A549 (cell line): ENCODE results near the gene PSPH. TPM values are rescaled to one million over a fixed set of nuclear protein-coding genes. Genes with fewer than 3 reads are reported as not detected.
"Not testable (repeated sequence)": the region's sequence is repeated elsewhere in the genome, so short reads cannot be mapped to it uniquely, and the experiment has no call there.

Experiments
- ATAC-seq, 2 experiments: fragments of 200-7000 bp in 1 of 2; fragments of >200 bp in 1 of 2; cut with Nextera tagmentation in 1 of 2; cut with Tn5 transposase in 1 of 2; 3 replicates each; pipeline versions ENCODE4 v1.8.0 to v1.9.1; 2018 to 2020; ENCODE audit warnings: mild to moderate bottlenecking in 1 of 2, moderate library complexity in 1 of 2
- CTCF ChIA-PET: fragments of 300-600 bp; sonication (Branson Sonifier 250); formaldehyde crosslinking; extraction: SDS; loops from one replicate; lab custom pipeline; 2021; ENCODE audit warnings: antibody characterized with exemption, inconsistent platforms; lab: Yijun Ruan, JAX
- POLR2A ChIA-PET: fragments of 350-600 bp; formaldehyde crosslinking; extraction: SDS; loops from one replicate; lab custom pipeline; 2021; ENCODE audit warnings: antibody characterized with exemption, inconsistent platforms; lab: Yijun Ruan, JAX
- DNase-seq, 2 experiments: peaks; one replicate each; pipeline versions ENCODE4 v3.0.0 to v3.0.0-alpha.2; 2011 to 2016; ENCODE audit warnings: low read depth in 1 of 2, low spot score in 1 of 2
- FAIRE-seq: peaks from 2 replicates; lab custom pipeline; 2011; peaks lifted over from hg19 to GRCh38; lab: Jason Lieb, UNC
- H3K27ac ChIP-seq, 2 experiments: fragments of >200 bp; sonication (Bioruptor Twin); formaldehyde crosslinking; 3 replicates each; pipeline ENCODE4 v1.5.1; 2016 to 2017
- H3K4me1 ChIP-seq: fragments of >200 bp; sonication (Bioruptor Twin); formaldehyde crosslinking; 3 replicates; pipeline ENCODE4 v1.6.1; 2016
- H3K4me2 ChIP-seq: fragments of >200 bp; sonication (Bioruptor Twin); formaldehyde crosslinking; 3 replicates; pipeline ENCODE4 v1.6.1; 2016
- H3K4me3 ChIP-seq: fragments of >200 bp; sonication (Bioruptor Twin); formaldehyde crosslinking; 3 replicates; pipeline ENCODE4 v1.5.1; 2016
- H3K9me3 ChIP-seq: fragments of >200 bp; sonication (Bioruptor Twin); formaldehyde crosslinking; 3 replicates; pipeline ENCODE4 v1.6.1; 2016
- CEBPB ChIP-seq, 2 experiments: fragments of >200 bp in 1 of 2; sonication (Bioruptor Twin) in 1 of 2; formaldehyde crosslinking in 1 of 2; IDR thresholded peaks; 2 replicates each; pipeline ENCODE4 v1.6.1; 2012 to 2016
- CTCF ChIP-seq: fragments of >200 bp; sonication (Bioruptor Twin); formaldehyde crosslinking; IDR thresholded peaks from 3 replicates; pipeline ENCODE4 v1.5.1; 2016
- E2F6 ChIP-seq: IDR thresholded peaks from 2 replicates; pipeline ENCODE4 v1.6.1; 2012; ENCODE audit warnings: low read depth, borderline replicate concordance
- EHF ChIP-seq: fragments of 250-450 bp; sonication (Bioruptor Pico); IDR thresholded peaks from 2 replicates; pipeline ENCODE4 v1.5.0; 2020; ENCODE audit warnings: mild to moderate bottlenecking
- EHMT2 ChIP-seq: fragments of 200-600 bp; sonication (generic); IDR thresholded peaks from 2 replicates; pipeline ENCODE4 v1.6.1; 2016; ENCODE audit warnings: antibody characterized with exemption, low read depth, mild to moderate bottlenecking, moderate library complexity
- ELK1 ChIP-seq: fragments of 150-350 bp; IDR thresholded peaks from 2 replicates; pipeline ENCODE4 v1.6.1; 2014; ENCODE audit warnings: low read depth, mild to moderate bottlenecking, low read length
- EP300 ChIP-seq, 2 experiments: fragments of >200 bp; sonication (Bioruptor Twin); formaldehyde crosslinking; IDR thresholded peaks; 2 replicates in 1 of 2; 3 replicates in 1 of 2; pipeline ENCODE4 v1.6.1; 2016 to 2017
- FOSB ChIP-seq: fragments of 250-450 bp; sonication (Bioruptor Pico); IDR thresholded peaks from 2 replicates; pipeline ENCODE4 v1.5.0; 2020; ENCODE audit warnings: mild to moderate bottlenecking, moderate library complexity
- GATA3 ChIP-seq: IDR thresholded peaks from 2 replicates; pipeline ENCODE4 v1.6.1; 2012; ENCODE audit warnings: borderline replicate concordance
- HES2 ChIP-seq: fragments of >200 bp; sonication (Bioruptor Twin); formaldehyde crosslinking; IDR thresholded peaks from 2 replicates; pipeline ENCODE4 v1.6.1; 2016
- MAX ChIP-seq: IDR thresholded peaks from 2 replicates; pipeline ENCODE4 v1.6.1; 2012
- NFE2L2 ChIP-seq: fragments of 150-350 bp; conservative IDR thresholded peaks from 2 replicates; pipeline ENCODE4 v1.6.1; 2014; ENCODE audit warnings: low read length
- NPAS2 ChIP-seq: fragments of 250-450 bp; sonication (Bioruptor Pico); IDR thresholded peaks from 2 replicates; pipeline ENCODE4 v1.8.0; 2022; ENCODE audit warnings: mild to moderate bottlenecking, moderate library complexity, borderline replicate concordance
- POLR2AphosphoS2 ChIP-seq: conservative IDR thresholded peaks from 2 replicates; pipeline ENCODE4 v1.6.1; 2012; ENCODE audit warnings: low read length, improper control_type of control experiment, inconsistent platforms
- RAD21 ChIP-seq, 2 experiments: fragments of >200 bp in 1 of 2; sonication (Bioruptor Twin) in 1 of 2; formaldehyde crosslinking in 1 of 2; IDR thresholded peaks in 1 of 2; conservative IDR thresholded peaks in 1 of 2; 2 replicates in 1 of 2; 3 replicates in 1 of 2; pipeline ENCODE4 v1.6.1; 2012 to 2018; ENCODE audit warnings: inconsistent platforms in 1 of 2
- RCOR1 ChIP-seq: fragments of 150-350 bp; IDR thresholded peaks from 2 replicates; pipeline ENCODE4 v1.6.1; 2014; ENCODE audit warnings: antibody characterized with exemption, low read length, low read depth
- RNF2 ChIP-seq: fragments of 200-600 bp; sonication (generic); IDR thresholded peaks from 2 replicates; pipeline ENCODE4 v1.6.1; 2016; ENCODE audit warnings: low read depth, mild to moderate bottlenecking, antibody characterized with exemption, moderate library complexity, borderline replicate concordance
- SMC3 ChIP-seq: fragments of >200 bp; sonication (Bioruptor Twin); formaldehyde crosslinking; IDR thresholded peaks from 3 replicates; pipeline ENCODE4 v1.6.1; 2018; ENCODE audit warnings: inconsistent platforms
- TP53 ChIP-seq: fragments of 250-450 bp; sonication (Bioruptor Pico); IDR thresholded peaks from 2 replicates; pipeline ENCODE4 v1.5.0; 2021; ENCODE audit warnings: mild to moderate bottlenecking, moderate library complexity
- USF2 ChIP-seq: fragments of 450-650 bp; IDR thresholded peaks from 2 replicates; pipeline ENCODE4 v1.6.1; 2014; ENCODE audit warnings: antibody characterized with exemption
- ZFP36 ChIP-seq: fragments of 450-650 bp; IDR thresholded peaks from 2 replicates; pipeline ENCODE4 v1.6.1; 2014; ENCODE audit warnings: borderline replicate concordance; ENCODE audit not compliant: partially characterized antibody
- ZSCAN20 ChIP-seq: fragments of 250-450 bp; sonication (Bioruptor Pico); IDR thresholded peaks from 2 replicates; pipeline ENCODE4 v1.8.0; 2022; ENCODE audit warnings: mild to moderate bottlenecking, moderate library complexity
- whole genome bisulfite sequencing: methylation state at CpG from one replicate; pipeline ENCODE4 v1.1.6; 2017; ENCODE audit errors: missing lambda C conversion rate; 5-methylcytosine and 5-hydroxymethylcytosine counted together
- polyA plus RNA-seq, 4 experiments: library from polyadenylated mRNA; depleted of rRNA in 3 of 4; stranded (reverse); fragments of >200 nt; fragmentation: RNase III in 1 of 4; extraction: RNeasy Plus Mini Kit Qiagen cat#74134 plus additional on column Dnase treatment in 1 of 4; gene quantifications; 2 replicates in 3 of 4; 3 replicates in 1 of 4; pipeline ENCODE4 v1.2.3, GENCODE V29; 2011 to 2017

The PSPH gene
- polyA plus RNA-seq, 2 of the 4 experiments (the other 2 are of a cell fraction): 60.9 to 64.7 TPM

- no peak within 1 kb of the TSS for H3K4me3 ChIP-seq
- ATAC-seq: peak; percentile 93 to 95
- POLR2A ChIA-PET: interaction anchor here (1.0 to 1.1 kb wide), 3 partner anchors 12 to 129 kb away, joined by 3 to 7 read pairs (median 3); partner anchors contain the start of genes CHCHD2 and NIPSNAP2
- no peak for FAIRE-seq
- H3K9me3 ChIP-seq: no peaks in the 10 kb centered on the region
- CTCF ChIA-PET: interaction anchor here (0.5 to 3.9 kb wide), 11 partner anchors 8 to 129 kb away, joined by 3 to 17 read pairs (median 4); partner anchors contain the start of genes CCT6A, CHCHD2, NIPSNAP2 and PSPH
- DNase-seq: peak; percentile 56 to 58
- TF ChIP-seq CTCF (peak; percentile 56), ELK1 (no peak), SMC3 (peak; percentile 44), RAD21 (conservative IDR thresholded peaks at IDR 0.05 in 1 of 2, IDR thresholded peaks at IDR 0.05 in 1 of 2) (peak; percentile 32 to 60; a peak in 4 of 5 replicates), RNF2 (no peak)
- peaks cover 10% of the 10 kb centered on the region; the same call in 2 of the 3 replicates for H3K4me1 ChIP-seq
- H3K27ac ChIP-seq: peak within 1 kb of the TSS in 1 of 2 experiments; percentile 29; a peak in 1 of 6 replicates
- WGBS: 41% methylated on average over 16 of the region's 19 CpGs
- no peak within 1 kb of the TSS; the same call in 2 of the 3 replicates for H3K4me2 ChIP-seq
These were observed 41.7 kb upstream of the PSPH start, which contains the start of gene PHKG1 for GRCh38 chr7:56092789-56093531. Gene PHKG1 (minus strand): TSS chr7:56092952. CDS start chr7:56088941, 4,011 bp downstream.

- not testable (repeated sequence) for H3K4me1 ChIP-seq, H3K4me3 ChIP-seq, ATAC-seq, H3K4me2 ChIP-seq, H3K9me3 ChIP-seq, FAIRE-seq, DNase-seq
- 85% methylated on average over 6 of the region's 6 CpGs for WGBS
- ChIA-PET CTCF (interaction anchor here (0.7 to 3.9 kb wide), 10 partner anchors 9 to 449 kb away, joined by 3 to 17 read pairs (median 4); partner anchors contain the start of genes CCT6A, CHCHD2, NIPSNAP2 and PSPH), POLR2A (interaction anchor here (1.0 to 1.1 kb wide), 3 partner anchors 12 to 128 kb away, joined by 3 to 7 read pairs (median 3); partner anchors contain the start of genes CHCHD2 and NIPSNAP2)
- H3K27ac ChIP-seq: peak overlapping the region in 1 of 2 experiments; percentile 29; a peak in 1 of 6 replicates
These were observed 41.1 kb upstream of the PSPH start for GRCh38 chr7:56092388-56092787.

GRCh38 chr7:56091591-56091990 is 40.3 kb upstream of the PSPH start:
- WGBS: 90% methylated on average over 3 of the region's 3 CpGs
- Histone ChIP-seq H3K9me3 (no peaks in the 10 kb centered on the region), H3K4me1 (peaks cover 3% of the 10 kb centered on the region; the same call in 2 of the 3 replicates), H3K4me2 (no peak overlapping the region), H3K4me3 (no peak overlapping the region), H3K27ac (no peak overlapping the region)
- CTCF ChIA-PET: interaction anchor here (1.1 to 3.9 kb wide), 5 partner anchors 13 to 448 kb away, joined by 4 to 17 read pairs (median 5); partner anchors contain the start of genes CCT6A and PSPH
- ATAC-seq (peak; percentile 10 to 46; a peak in 5 of 6 replicates), FAIRE-seq (no peak), DNase-seq (no peak)
- no peak for TF ChIP-seq CEBPB (IDR thresholded peaks at IDR 0.05)
- TF ChIP-seq MAX: no peak
- TF ChIP-seq E2F6: no peak
- TF ChIP-seq TP53 (CRISPR knock-in tag): no peak
- TF ChIP-seq CTCF: no peak
- no peak for TF ChIP-seq NFE2L2
- TF ChIP-seq EHF (CRISPR knock-in tag): no peak
- no peak for TF ChIP-seq POLR2AphosphoS2
- no peak for TF ChIP-seq HES2
- no peak for TF ChIP-seq ZFP36
- TF ChIP-seq NPAS2 (CRISPR knock-in tag): no peak
- no peak for TF ChIP-seq EHMT2
- no peak for TF ChIP-seq USF2
- TF ChIP-seq RCOR1: no peak
- no peak for TF ChIP-seq GATA3
- no peak for TF ChIP-seq FOSB (CRISPR knock-in tag)
- no peak for TF ChIP-seq ZSCAN20 (CRISPR knock-in tag)
- TF ChIP-seq EP300 (IDR thresholded peaks at IDR 0.05): no peak
- POLR2A ChIA-PET: interaction anchor here (0.7 kb wide), 1 partner anchor 38 kb away, joined by 3 read pairs; no protein-coding TSS in a partner anchor
